ENCODE data around the gene PRRC2B.

DNA sequence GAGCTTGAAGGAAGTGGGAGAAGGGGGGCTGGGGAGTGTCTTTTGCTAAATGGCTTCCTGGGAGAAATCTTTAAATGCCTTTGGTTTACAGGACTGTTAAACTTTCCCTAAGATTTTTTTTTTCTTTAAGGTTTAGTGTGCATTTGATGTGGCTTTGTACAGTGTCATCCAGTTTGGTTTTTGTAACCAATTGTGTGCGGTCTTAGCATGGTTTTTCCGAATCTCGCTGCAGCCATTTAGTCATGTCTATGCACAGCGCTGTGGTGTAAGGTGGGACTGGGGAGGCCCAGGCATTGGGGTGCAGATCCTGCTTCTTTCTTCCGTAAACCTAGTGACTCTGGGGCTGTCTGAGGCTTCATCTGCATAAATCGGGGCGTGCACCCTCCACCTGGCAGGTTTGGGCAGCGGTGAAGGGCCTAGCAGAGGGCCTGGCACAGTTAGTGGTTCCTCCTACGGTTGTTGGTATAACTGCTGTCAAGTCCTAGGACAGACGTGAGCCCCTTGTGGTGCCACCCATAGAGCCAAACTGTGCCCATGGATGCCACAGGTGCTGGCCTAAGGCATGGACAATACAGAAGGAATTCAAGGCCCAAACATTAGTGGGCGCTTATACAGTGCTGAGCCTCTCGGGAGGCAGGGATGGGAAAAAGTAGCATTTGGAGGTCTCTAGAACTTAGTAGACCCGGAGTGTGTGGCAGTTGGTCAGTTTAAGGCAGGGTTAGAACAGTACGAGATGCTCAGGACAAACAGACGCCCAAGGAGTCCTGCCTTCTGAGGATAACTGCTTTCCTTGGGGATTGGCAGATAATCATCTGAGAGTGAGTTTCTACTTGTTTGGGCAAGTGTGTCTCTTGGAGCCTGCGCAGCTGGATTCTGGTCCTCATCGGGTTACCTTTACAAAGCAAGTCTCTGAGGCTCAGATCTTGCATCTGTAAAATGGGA is 1.5 kb downstream of the PRRC2B start:
- TF ChIP-seq, protein P1, sequence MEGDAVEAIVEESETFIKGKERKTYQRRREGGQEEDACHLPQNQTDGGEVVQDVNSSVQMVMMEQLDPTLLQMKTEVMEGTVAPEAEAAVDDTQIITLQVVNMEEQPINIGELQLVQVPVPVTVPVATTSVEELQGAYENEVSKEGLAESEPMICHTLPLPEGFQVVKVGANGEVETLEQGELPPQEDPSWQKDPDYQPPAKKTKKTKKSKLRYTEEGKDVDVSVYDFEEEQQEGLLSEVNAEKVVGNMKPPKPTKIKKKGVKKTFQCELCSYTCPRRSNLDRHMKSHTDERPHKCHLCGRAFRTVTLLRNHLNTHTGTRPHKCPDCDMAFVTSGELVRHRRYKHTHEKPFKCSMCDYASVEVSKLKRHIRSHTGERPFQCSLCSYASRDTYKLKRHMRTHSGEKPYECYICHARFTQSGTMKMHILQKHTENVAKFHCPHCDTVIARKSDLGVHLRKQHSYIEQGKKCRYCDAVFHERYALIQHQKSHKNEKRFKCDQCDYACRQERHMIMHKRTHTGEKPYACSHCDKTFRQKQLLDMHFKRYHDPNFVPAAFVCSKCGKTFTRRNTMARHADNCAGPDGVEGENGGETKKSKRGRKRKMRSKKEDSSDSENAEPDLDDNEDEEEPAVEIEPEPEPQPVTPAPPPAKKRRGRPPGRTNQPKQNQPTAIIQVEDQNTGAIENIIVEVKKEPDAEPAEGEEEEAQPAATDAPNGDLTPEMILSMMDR (IDR thresholded peaks at IDR 0.05): no peak
- peak; percentile 13 for TF ChIP-seq POLR2A (IDR thresholded peaks at IDR 0.05)
- TF ChIP-seq POLR2AphosphoS5 (IDR thresholded peaks at IDR 0.05): peak in 2 of 3 donors; percentile 13 to 43
- no peak for TF ChIP-seq EP300 (IDR thresholded peaks at IDR 0.05; ENCODE audit: low read depth)

All from transverse colon (tissue), 4 donors.